Measurements from ENCODE around the gene METTL23. TPM values are rescaled to one million over a fixed set of nuclear protein-coding genes. Genes with fewer than 3 reads are reported as not detected.
"Not testable (repeated sequence)": the region's sequence is repeated elsewhere in the genome, so short reads cannot be mapped to it uniquely, and the experiment has no call there.

The METTL23 gene
- total RNA-seq, 4 donors from 2014 or later, result 27.4 to 40.9 (median 33.7) TPM

- no peak for DNase-seq (ENCODE audit: low spot score in 2 of 2)
- TF ChIP-seq, protein P1, sequence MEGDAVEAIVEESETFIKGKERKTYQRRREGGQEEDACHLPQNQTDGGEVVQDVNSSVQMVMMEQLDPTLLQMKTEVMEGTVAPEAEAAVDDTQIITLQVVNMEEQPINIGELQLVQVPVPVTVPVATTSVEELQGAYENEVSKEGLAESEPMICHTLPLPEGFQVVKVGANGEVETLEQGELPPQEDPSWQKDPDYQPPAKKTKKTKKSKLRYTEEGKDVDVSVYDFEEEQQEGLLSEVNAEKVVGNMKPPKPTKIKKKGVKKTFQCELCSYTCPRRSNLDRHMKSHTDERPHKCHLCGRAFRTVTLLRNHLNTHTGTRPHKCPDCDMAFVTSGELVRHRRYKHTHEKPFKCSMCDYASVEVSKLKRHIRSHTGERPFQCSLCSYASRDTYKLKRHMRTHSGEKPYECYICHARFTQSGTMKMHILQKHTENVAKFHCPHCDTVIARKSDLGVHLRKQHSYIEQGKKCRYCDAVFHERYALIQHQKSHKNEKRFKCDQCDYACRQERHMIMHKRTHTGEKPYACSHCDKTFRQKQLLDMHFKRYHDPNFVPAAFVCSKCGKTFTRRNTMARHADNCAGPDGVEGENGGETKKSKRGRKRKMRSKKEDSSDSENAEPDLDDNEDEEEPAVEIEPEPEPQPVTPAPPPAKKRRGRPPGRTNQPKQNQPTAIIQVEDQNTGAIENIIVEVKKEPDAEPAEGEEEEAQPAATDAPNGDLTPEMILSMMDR (IDR thresholded peaks at IDR 0.05), result no peak
- TF ChIP-seq POLR2A (IDR thresholded peaks at IDR 0.05), result no peak
- no peak overlapping the region for H3K4me3 ChIP-seq (ENCODE audit: low read depth, poor library complexity, severe bottlenecking)
- 64 to 73% methylated on average over 4 of the region's 4 CpGs for WGBS, 2 donors
- intact Hi-C loops (cut with DNase I; ENCODE audit: low total_unique reads), result no loop called here
These were observed 21.8 kb upstream of the METTL23 start for GRCh38 chr17:76704805-76705204.

DNA sequence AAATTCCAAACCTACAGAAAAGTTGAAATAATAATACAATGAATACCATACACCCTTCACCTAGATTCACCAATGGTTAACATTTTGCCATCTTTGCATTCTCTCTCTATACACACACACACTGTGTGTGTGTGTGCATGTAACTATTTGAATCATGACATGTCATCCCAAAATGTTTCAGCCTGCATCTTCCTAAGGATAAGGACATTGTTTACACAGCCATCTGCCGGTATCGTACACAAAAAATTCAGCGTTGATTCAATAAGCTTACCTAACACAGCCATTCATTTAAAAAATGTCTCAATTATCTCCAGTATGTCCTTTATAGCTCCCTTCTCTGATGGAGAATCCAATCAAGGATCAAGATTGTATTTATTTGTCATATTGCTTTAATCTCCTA lies 19.8 kb upstream of the METTL23 start:
- TF ChIP-seq, protein P1 (IDR thresholded peaks at IDR 0.05), result no peak
- no peak for TF ChIP-seq POLR2A (IDR thresholded peaks at IDR 0.05)
- intact Hi-C loops (cut with DNase I; ENCODE audit: low total_unique reads), result no loop called here
- DNase-seq (ENCODE audit: low spot score in 2 of 2), result no peak
- WGBS, 2 donors, result 87 to 95% methylated on average over 3 of the region's 3 CpGs
- H3K4me3 ChIP-seq (ENCODE audit: low read depth, poor library complexity, severe bottlenecking), result no peak overlapping the region

- no peak for DNase-seq (ENCODE audit: low spot score in 2 of 2)
- no peak overlapping the region for H3K4me3 ChIP-seq (ENCODE audit: low read depth, poor library complexity, severe bottlenecking)
- TF ChIP-seq, protein P1 (IDR thresholded peaks at IDR 0.05), result no peak
- TF ChIP-seq POLR2A (IDR thresholded peaks at IDR 0.05), result no peak
- intact Hi-C loops (cut with DNase I; ENCODE audit: low total_unique reads), result no loop called here
- 39 to 41% methylated on average over 13 to 14 of the region's 14 CpGs for WGBS, 2 donors
These were observed 18.4 kb upstream of the METTL23 start for GRCh38 chr17:76707985-76708807.

GRCh38 chr17:76709077-76709950 lies 17.3 kb upstream of the METTL23 start:
- peak; percentile 82 to 95 for DNase-seq (ENCODE audit: low spot score in 2 of 2)
- no peak for TF ChIP-seq POLR2A (IDR thresholded peaks at IDR 0.05)
- TF ChIP-seq, protein P1 (IDR thresholded peaks at IDR 0.05), result no peak
- 39 to 46% methylated on average over 28 of the region's 29 CpGs for WGBS, 2 donors
- intact Hi-C loops (cut with DNase I; ENCODE audit: low total_unique reads), result no loop called here
- H3K4me3 ChIP-seq (ENCODE audit: low read depth, poor library complexity, severe bottlenecking), result no peak overlapping the region

GRCh38 chr17:76709951-76710862 lies 16.4 kb upstream of the METTL23 start:
- peak overlapping the region; percentile 61 for H3K4me3 ChIP-seq (ENCODE audit: low read depth, poor library complexity, severe bottlenecking)
- intact Hi-C loops (cut with DNase I; ENCODE audit: low total_unique reads); DNase-seq (ENCODE audit: low spot score in 2 of 2): not testable (repeated sequence)
- 4 to 8% methylated on average over 17 to 33 of the region's 79 CpGs for WGBS, 2 donors

Measured in lower leg skin (tissue), 4 donors.